Measurements from ENCODE around the gene RAB3IL1.
A peak's percentile ranks its signal among the peaks of the same experiment; 100 is the strongest.
"Not testable (repeated sequence)": the region's sequence is repeated elsewhere in the genome, so short reads cannot be mapped to it uniquely, and the experiment has no call there.

Gene RAB3IL1
- 0 reads per million in 2 donors for total RNA-seq

- no peak for DNase-seq
Observed at GRCh38 chr11:61917334-61918109, at the start of gene RAB3IL1. TSS of gene RAB3IL1 (minus strand) at chr11:61917566. CDS start at chr11:61917367, 199 bp downstream.

GRCh38 chr11:61966734-61967115 is 49.4 kb upstream of the RAB3IL1 start:
- DNase-seq, result no peak

GRCh38 chr11:61964666-61965271 is 47.4 kb upstream of the RAB3IL1 start:
- not testable (repeated sequence) for DNase-seq

DNA sequence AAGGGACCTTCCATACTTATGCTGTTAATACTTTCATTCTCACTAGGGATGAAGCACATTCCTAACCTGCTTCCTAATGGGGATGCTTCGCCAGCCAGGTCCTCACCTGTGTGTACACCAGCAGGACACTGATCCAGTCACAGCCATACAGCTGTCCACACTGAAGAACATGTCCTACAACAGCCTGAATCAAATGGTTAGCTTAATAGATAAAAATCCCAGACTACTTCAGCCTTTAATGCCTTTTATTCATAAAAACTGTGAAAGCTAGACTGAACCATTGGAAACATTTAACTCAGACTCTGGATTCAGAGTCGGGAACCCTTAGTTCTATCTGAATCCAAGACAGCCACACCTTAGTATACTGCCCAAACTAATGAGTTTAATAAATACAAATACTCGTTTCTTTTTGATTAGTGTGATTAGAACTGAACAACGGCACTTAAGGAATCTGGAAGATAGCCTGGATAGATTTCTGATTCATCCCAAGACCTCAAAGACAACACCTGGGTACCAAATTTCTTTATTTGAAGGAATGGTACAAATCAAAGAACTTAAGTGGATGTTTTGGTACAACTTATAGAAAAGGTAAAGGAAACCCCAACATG is 46.8 kb upstream of the RAB3IL1 start:
- DNase-seq, result no peak

DNA sequence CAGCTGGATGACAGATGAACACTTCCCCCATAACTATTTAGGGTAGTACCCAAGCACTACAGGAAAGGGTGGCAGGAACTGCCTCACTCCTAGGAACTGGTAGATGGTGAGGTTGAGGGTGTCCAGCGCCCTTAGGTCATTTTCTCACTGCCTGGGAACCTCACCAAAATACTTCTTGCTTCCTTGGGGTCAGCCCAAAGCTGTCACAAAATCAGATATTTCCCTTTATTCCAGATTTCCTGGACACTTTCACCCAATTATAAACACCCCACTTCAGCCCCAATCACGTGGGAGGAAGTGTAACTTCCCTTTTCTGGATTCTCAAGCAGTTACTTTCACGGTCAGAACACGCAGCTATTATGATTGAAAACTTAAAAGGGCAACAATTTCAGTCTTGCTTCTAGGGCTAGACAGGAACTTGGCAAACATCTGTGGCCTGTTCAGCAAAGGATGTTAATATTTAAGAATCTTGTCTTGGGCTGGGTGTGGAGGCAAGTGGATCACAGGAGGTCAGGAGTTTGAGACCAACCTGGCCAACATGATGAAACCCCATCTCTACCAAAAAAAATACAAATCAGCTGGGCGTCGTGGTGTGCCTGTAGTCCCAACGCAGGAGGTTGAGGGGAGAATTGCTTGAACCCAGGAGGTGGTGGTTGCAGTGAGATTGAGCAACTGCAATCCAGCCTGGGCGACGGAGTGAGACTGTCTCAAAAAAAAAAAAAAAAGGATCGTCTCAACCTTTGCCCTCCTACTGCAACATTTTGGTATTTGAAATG is 46.1 kb upstream of the RAB3IL1 start:
- no peak for DNase-seq

DNA sequence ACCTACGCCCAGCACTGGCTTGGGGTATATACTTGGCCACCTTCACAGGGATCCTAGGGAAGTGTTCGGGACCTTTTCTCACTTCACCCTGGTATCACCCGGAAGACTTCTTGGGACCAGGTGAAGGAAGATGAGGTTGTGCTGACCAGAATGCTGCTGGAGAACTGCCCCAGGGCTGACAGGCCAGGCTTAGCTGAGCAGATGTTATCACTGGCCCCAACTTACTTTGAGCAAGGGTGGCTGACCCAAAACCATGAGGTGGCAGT is 45.6 kb upstream of the RAB3IL1 start:
- DNase-seq, result no peak

GRCh38 chr11:61962213-61963015 is 45.0 kb upstream of the RAB3IL1 start:
- no peak for DNase-seq

DNA sequence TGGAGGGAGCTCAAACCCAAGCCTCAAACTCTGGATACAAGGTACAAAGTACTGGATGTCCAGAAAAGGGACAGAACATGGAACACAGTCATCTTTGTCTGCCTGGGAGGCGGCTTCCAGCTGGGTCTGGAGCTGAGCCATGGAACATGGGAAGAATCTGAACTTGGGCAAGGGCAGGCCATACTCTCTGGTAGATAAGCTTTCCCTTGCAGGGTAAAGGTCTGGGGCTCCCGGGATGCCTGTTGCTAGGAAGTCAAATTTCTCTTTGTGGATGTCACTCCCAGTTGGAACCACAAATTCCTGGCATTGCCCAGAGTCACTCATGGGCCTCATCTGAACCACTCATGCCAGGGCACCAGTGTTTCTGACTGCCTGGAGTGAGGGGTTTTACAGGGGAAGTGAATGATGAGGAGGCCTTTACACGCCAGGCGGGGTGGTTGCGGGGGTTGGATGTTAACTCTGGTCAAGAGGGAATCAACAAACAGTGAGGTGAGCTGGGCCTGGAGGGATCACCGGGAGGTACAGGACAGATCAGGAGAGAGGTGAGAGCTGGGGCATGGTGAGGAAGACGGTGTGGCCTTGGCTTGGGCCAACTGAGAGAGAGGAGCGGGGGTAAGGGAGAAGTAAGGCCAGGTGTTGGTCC is 44.3 kb upstream of the RAB3IL1 start:
- DNase-seq, result no peak

- DNase-seq, result no peak
Observed at GRCh38 chr11:61960532-61960931, 43.2 kb upstream of the RAB3IL1 start.

DNA sequence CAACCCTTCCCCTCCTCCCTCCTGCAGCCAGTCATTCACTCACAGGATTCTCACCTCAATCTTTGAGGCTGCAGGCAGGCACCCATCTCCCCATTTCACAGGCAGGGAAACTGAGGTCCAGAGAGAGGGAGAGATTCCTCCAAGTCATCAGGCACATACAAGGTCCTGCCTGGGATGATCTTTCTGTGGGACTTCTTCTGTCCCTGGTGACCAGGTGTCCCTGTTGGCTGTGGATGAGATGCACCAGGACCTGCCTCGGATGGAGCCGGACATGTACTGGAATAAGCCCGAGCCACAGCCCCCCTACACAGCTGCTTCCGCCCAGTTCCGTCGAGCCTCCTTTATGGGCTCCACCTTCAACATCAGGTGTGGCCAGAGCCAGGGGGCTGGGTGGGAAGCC is 42.3 kb upstream of the RAB3IL1 start:
- DNase-seq, result no peak

- DNase-seq, result no peak
Observed at GRCh38 chr11:61959114-61959513, 41.7 kb upstream of the RAB3IL1 start.

DNA sequence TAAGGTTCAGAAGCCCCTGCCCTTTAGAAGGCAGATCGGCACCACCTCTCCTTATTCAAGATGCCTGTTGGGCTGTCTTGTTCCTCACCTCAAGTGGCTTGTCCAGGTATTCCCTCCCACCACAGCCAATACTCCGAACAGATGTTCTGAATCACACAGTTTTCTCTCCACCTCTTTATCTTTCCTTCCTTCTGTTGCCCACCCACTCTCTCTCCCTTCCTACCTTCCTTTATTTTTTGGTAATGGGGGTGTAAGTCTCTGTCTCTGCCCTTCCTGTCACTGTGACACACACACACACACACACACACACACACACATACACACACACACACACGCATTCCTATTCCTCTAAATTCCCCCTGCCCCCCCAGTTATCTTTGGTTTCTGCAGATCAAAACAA is 41.2 kb upstream of the RAB3IL1 start:
- no peak for DNase-seq

DNA sequence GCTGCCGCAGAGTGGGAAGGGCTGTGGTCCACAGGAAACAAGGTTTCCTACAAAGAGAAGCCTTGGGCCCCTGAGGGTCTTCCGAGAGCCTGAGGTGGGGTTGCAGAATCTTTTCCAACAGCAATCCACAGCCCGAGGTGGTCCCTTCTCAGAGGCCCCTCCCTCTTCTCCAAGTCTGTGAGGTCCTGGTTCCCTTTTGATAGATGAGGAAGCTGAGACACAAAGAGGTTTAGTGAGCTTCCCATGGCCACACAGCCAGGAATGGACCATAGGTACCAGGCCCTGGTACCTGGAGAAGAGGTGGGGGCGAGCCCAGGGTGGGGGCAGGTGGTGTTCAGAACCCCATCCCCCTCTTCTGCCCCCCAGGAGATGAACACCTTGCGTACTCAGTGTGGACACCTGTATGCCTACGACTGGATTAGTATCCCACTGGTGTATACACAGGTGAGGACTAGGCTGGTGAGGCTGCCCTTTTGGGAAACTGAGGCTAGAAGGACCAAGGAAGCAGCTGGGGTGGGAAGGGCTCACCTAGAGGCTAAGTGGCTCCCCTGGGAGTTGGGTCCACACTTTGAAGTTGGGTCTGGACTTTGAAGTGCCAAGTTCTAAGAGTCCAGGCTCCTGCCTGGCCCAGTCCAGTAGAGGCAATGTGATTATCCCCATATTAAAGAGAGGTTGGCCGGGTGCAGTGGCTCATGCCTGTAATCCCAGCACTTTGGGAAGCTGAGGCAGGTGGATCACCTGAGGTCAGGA is 39.8 kb upstream of the RAB3IL1 start:
- DNase-seq, result no peak

DNA sequence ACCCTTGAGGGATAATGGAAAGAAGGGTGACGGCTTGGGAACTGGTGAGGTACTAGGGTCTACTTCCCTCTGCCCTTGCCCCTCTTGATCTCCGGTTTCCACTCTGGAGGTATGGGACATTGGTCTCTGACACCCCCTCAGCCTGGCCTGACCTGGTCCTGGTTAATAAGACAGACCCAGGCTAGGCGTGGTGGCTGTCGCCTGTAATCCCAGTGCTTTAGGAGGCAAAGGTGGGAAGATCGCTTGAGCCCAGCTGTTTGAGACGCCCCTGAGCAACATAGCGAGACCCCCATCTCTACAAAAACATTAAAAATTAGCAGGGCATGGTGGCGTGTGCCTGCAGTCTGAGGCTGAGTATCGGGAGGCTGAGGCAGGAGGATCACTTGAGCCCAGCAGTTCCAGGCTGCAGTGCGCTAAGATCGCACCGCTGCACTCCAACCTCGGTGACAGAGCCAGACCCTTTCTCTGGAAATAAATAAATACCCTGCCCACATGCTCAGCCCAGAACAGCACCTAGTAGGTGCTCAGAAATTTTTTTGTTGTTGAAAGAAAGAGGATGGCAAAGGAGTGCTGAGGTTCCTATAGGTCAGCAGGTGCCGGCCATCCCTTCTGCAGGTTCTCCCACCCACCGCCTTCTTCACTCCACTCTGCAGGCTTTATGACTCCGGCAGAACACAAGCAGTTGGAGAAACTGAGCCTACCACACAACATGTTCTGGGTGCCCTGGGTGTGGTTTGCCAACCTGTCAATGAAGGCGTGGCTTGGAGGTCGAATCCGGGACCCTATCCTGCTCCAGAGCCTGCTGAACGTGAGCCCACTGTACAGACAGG is 39.0 kb upstream of the RAB3IL1 start:
- no peak for DNase-seq

DNA sequence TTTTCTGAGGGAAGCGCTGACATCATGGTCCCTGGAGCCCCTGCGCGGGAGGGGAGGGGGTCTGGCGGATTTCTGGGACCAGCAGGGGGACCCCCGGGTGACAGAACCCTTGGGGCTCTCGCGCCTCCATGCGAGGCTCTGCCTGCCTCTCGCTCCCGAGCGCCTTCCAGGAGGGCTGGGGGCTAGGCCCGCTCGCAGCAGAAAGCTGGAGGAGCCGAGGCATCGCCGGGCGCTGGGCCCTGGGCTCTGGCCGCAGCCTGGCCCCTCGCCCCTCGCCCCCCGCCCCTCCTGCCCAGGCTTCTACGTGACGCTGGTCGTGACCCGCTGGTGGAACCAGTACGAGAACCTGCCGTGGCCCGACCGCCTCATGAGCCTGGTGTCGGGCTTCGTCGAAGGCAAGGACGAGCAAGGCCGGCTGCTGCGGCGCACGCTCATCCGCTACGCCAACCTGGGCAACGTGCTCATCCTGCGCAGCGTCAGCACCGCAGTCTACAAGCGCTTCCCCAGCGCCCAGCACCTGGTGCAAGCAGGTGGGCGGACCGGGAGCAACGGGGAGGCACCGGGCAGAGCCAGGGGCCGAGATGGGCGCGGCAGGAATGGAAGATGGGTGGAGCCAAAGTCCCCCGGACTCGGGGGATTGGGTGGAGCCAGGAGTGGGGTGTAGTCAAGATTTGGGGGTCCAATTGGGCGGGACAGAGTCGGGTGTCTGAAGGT is 38.2 kb upstream of the RAB3IL1 start:
- DNase-seq, result peak; percentile 20

GRCh38 chr11:61954851-61955421 is 37.6 kb upstream of the RAB3IL1 start:
- no peak for DNase-seq

- no peak for DNase-seq
Observed at GRCh38 chr11:61954106-61954850, 36.9 kb upstream of the RAB3IL1 start.

GRCh38 chr11:61953632-61954031 is 36.3 kb upstream of the RAB3IL1 start:
- not testable (repeated sequence) for DNase-seq

GRCh38 chr11:61952882-61953281 is 35.5 kb upstream of the RAB3IL1 start:
- no peak for DNase-seq
